ENCODE data around the gene ACAD9.
"Not testable (repeated sequence)": the region's sequence is repeated elsewhere in the genome, so short reads cannot be mapped to it uniquely, and the experiment has no call there.

The ACAD9 gene

GRCh38 chr3:128879125-128879969 lies at the start of gene ACAD9:
Gene ACAD9, plus strand, starts transcription at chr3:128879620. Its CDS starts 72 bp downstream, at chr3:128879692.
- peak; percentile 95 for DNase-seq

DNA sequence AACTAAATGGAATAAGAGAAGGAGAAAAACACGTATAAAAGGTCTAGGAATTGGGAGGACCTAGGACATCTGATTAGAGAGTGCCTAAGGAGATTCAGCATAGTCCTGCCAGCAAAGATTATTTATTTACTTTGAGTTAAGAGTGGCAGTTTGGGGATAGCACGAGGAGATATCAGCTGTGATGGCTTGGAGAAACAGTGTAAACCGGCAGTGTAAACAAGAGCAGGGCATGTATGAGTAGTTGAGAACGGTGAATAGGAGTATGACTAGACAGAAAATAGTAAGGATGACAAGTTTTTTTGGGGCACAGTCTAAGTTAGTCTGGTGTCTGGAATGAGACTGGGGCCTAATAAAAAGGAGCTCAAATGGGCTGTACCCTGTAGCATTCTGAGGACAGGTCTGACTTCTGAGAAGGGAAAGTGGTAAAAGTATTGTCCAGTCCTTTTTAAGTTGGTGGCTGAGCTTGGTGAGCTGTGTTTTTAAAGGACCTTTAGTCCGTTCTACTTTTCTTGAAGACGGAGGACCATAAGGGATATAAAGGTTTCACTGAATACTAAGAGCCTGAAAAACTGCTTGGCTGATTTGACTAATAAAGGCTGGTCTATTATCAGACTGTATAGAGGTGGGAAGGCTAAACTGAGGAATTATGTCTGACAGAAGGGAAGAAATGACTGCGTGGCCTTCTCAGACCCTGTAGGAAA lies 49.3 kb upstream of the ACAD9 start:
- not testable (repeated sequence) for DNase-seq

GRCh38 chr3:128830762-128831161 lies 48.7 kb upstream of the ACAD9 start:
- DNase-seq, result not testable (repeated sequence)

- DNase-seq, result not testable (repeated sequence)
These were observed 46.4 kb upstream of the ACAD9 start for GRCh38 chr3:128832979-128833378.

GRCh38 chr3:128835096-128835495 lies 44.3 kb upstream of the ACAD9 start:
- DNase-seq, result no peak

DNA sequence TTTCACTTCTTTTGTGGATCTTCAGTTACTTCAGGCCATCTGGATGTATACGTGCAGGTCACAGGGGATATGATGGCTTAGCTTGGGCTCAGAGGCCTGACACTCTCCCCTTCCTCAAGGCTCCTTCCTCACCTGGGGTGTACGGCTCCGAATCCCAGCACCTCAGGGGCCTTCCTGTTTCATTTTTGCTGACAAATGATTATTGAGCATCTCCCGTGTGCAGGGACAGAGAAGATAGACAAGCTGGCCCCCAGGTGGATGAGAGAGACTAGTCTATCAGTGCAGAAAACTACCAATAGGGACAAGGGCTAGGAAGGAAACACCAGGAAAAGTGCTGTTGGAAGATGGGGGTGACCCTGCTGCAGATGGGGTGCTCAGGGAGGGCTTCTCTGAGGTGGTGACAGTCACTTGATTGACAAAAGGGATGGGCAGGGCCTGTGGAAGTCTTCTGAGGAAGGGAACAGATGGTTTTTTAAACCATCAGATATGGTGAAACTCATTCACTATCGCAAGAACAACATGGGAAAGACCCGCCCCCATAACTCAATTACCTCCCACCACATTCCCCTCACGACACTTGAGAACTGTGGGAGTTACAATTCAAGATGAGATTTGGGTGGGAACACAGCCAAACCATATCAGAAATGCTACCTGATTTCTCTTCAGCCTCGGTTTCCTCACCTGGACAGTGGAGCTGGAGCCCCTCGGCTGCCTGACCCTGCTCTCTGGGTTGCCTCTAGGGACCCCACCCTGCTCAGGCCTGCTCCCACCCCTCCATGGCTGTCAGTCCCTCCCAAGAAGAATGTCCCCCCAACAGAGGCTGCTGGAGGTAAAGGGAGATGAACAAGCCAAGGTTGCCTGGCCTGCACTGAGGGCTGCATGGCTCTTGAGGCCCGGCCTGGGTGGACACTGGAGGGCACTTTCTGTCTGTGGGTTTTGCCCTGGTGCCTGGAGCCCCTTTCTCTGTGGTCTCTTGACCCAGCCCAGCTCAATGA lies 37.2 kb upstream of the ACAD9 start:
- DNase-seq, result no peak

DNA sequence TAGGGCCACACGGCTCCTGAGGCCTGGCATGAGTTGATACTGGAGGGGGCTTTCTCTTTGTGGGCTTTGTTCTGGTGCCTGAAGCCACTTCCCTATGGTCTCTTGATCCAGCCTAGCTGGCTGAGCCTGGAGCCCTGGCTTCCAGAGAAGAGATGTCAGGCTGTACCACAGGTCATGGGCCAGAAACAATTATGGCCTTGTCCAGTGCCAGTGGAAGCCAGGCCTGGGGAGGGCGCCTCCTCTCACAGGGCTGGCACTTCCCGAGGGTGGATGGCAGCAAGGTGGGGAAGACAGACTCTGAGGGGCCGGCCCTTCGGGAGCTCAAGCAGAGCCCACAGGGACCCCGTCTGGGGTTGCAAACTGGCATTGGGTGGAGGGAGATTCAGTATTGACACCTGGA lies 34.9 kb upstream of the ACAD9 start:
- no peak for DNase-seq

DNA sequence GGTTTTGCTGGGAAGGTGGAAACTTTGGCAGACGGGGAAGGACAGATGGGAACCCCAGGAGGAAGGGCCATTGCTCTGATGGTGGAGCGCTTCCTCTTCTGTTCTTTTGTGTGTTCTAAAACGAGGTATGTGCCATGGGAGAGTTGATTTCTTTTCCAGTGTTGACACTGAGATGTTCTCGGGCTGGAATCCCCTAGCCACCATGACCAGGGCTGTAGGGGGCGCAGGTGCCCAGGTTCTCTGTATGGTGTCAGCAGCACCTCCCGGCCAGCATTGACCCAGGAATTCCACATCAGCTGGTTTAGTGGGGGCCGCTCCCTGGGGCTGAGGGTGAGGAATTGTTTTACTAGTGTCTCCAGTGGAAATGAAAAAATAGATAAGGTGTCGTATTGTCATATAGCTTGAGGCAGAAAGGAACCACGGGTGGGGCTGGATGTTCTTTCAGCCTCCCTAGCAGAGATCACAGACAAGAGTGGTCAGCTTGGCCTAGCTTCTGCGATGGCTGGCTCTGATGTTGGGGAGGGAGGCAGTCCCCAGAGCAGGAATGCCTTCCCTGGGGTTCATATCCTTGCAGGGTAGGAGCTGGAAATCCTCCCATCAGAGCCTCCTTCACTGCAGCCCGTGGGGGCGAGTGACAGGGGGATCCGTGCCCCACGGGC lies 34.2 kb upstream of the ACAD9 start:
- no peak for DNase-seq

- peak; percentile 70 for DNase-seq
These were observed 33.5 kb upstream of the ACAD9 start for GRCh38 chr3:128845778-128846485.

- DNase-seq, result no peak
These were observed 32.9 kb upstream of the ACAD9 start for GRCh38 chr3:128846486-128846891.

DNA sequence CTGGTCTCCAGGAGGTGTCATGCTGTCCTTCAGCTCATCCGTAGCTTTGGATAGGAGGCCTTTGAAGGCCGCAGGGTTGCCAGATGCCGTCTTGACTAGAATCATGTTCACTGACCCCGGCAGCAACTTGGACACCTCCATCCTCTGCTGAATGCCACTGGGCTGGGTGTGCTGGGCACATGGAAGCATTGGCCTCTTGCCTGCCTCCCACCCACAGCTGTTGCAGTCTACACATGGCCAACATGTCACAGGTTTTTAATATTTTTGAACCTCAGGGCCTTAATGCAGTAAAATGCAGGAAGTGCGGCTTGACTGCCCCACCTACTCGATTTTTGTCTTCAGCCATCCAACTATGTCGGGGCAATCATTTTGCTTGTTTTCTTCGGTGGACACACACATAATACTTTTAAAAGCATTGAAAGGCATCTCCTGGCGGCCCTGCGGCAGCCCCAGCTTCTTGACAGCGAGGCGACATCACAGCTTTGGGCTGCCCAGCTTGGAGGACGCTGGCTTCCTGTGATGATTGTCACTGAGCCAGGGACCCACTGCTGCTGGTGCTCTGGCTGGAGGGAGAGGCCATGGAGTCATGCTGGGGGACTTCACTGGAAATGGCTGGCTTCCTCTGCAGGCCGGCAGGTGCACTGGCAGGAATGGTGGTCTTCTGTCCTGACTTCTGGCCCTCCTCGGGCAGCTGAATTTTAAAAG lies 31.6 kb upstream of the ACAD9 start:
- no peak for DNase-seq

- no peak for DNase-seq
These were observed 30.5 kb upstream of the ACAD9 start for GRCh38 chr3:128848936-128849335.

- no peak for DNase-seq
These were observed 29.4 kb upstream of the ACAD9 start for GRCh38 chr3:128849911-128850455.

- no peak for DNase-seq
These were observed 28.9 kb upstream of the ACAD9 start for GRCh38 chr3:128850544-128850943.

DNA sequence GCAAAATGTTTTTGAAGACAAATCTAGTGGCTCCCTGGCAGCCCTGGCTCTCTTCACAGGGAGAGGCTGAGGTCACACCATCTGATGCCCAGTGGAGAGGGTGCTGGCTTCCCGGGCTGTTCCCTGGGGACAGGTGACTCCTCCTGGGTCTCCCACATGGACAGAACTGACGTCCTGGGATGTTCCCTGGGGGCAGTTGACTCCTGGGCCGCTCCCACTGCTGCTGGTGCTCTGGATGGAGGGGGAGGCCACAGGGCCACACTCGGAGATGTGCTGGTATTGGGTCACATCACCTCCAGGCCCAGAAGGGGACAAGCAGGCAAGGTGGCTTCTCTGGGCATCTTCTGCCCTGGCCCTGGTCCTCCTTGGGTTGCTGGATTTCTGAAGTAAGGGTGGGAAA lies 27.8 kb upstream of the ACAD9 start:
- DNase-seq, result no peak

DNA sequence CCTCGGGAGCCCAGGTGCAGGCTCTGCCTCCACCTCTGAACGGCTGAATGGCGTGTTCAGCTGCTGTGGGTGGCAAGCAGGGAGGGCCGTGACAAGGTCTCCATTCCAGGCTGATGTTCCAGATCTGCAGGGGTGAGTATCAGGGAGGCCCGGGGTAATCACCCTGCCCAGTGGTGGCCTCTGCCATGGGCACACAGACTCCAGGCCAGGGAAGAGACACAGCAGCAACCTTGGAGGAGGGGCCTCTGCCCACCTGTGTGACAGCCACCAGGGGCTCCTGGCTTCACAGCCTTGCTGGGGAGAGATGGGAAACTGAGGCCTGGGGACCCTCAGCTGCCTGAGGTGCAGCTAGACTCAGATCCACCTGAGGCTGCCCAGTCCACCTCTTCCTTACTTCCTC lies 25.6 kb upstream of the ACAD9 start:
- no peak for DNase-seq

GRCh38 chr3:128854475-128854874 lies 24.9 kb upstream of the ACAD9 start:
- no peak for DNase-seq

DNA sequence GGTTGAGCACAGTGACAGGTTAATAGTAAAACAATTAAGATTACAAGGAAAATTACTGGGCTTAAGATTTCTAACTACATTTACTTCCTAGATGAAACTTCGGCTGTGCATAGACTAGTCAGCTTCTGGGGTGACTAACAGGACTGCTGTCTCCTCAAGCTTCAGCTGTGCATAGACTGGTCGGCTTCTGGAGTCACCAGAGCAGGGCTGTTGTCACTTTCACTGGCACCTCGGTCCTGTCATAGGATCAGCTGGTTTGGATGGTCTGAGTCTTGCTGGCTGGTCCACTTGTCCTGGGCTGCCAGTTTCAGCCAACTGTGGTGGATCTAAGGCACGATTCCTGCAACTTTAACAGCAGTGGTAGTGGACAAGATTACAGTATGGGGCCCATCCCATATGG lies 23.9 kb upstream of the ACAD9 start:
- DNase-seq, result no peak

DNA sequence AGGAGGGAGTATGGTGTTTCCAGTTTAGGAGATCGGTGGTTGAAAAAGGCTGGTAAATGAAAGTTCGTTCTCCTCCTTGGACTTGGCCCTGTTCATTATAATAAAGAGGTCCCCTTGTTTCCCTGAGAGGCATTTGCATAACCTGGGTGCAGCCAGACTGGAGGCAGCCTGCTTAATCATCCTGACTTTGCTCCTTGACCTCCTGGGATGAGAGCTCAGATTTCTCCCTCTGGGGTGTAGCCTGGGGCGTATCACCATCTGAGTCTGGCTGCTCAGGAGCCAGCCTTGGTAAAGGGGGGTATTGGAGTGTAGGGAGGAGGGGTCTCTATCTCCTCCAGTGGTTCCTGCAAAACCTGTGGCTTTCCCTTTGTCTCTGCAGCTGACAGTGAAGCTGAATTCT lies 21.3 kb upstream of the ACAD9 start:
- DNase-seq, result no peak

GRCh38 chr3:128859630-128860029 lies 19.8 kb upstream of the ACAD9 start:
- DNase-seq, result no peak

DNA sequence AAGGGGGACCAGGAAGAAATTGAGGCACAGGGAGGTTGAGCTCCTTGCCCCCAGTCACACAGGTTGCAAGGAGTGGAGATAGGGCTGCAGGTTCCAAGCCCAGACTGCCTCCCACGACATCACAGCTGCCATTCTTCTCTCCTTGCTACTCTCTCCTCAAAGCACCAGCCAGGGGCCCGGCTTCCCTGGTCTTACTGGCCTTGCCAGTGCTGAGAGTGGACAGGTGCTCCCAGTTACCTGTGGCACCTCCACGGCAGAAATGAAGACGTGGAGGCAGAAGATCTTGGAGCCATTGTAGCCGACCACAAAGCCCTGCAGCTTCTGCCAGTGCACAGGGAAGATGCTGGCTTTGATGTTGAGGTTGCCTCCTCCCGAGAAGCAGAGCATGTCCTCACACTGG lies 17.9 kb upstream of the ACAD9 start:
- DNase-seq, result no peak

All from activated gamma-delta T cell treated with Interleukin-2 at 50 U/mL for 16 hours (primary cell).